Stimulated activated CD4-positive, alpha-beta T cell treated with anti-CD3 and anti-CD28 coated beads, Interleukin-4, amount 100 ng/mL, for 24 hours (primary cell): Measurements from ENCODE around the gene DNM2.

Source experiments
- DNase-seq: peaks from one replicate; pipeline ENCODE4 v3.0.0-alpha.2; 2020

Gene DNM2

DNA sequence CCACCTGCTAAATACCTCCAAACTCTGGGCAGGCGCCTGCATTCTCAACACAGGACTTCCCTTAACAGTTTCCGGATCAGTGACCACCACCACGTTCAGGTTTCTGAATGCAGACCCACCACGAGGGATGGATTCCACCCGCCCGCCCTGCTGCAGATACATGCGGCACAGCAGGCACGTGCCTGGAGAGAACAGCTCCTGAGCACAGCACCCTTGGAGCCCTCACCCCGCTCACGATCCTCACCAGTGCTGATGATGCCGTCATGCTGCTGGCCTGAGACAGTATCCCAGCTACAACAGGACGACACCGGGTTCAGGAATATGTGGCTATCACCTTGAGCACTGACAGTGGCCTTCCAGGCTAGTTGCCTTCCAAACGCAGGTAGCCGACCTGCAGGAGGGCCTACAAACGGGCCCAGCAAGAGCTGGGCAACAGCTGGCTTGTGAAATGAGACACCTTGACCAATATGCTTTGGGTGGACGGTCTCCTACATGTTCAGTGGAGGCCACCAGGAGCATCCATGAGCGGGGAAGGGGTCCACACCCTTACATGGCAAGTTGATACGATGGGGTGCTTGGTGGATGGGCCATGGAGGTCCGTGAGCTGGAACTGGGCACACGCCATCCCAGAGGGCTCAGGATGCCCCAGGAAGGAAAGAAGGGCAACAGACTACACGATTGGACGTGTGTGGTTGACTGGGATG lies 26.5 kb upstream of the DNM2 start:
- no peak for DNase-seq

- DNase-seq: no peak
Observed at GRCh38 chr19:10691883-10692282, 26.0 kb upstream of the DNM2 start.

DNA sequence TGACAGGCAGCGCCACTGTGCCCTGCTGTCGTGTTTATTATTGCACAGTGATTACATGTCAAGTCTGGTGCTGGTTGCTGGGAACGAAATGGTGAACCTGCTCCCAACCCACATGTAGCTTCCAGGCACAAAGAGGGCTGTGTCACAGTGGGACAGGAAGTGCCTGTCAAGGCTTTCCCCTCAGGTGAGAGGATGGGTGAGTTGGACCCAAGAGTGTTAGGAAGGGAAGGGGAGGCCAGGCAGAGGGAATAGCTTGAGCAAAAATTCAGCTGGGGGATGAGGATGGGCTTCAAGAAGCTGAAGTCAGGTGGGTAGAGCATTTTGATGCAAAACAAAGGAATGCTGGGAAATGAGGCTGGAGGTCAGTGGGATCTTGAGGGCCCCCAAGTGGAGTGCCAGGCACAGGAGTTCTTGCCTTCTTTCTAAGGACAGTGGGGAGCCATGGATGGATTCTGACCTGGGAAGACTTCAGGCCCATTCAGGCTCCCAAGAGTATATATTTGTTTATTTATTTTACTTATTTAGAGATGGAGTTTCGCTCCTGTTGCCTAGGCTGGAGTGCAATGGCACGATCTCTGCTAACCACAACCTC lies 25.1 kb upstream of the DNM2 start:
- DNase-seq: no peak

GRCh38 chr19:10694706-10695307 lies 23.1 kb upstream of the DNM2 start:
- DNase-seq: no peak

DNA sequence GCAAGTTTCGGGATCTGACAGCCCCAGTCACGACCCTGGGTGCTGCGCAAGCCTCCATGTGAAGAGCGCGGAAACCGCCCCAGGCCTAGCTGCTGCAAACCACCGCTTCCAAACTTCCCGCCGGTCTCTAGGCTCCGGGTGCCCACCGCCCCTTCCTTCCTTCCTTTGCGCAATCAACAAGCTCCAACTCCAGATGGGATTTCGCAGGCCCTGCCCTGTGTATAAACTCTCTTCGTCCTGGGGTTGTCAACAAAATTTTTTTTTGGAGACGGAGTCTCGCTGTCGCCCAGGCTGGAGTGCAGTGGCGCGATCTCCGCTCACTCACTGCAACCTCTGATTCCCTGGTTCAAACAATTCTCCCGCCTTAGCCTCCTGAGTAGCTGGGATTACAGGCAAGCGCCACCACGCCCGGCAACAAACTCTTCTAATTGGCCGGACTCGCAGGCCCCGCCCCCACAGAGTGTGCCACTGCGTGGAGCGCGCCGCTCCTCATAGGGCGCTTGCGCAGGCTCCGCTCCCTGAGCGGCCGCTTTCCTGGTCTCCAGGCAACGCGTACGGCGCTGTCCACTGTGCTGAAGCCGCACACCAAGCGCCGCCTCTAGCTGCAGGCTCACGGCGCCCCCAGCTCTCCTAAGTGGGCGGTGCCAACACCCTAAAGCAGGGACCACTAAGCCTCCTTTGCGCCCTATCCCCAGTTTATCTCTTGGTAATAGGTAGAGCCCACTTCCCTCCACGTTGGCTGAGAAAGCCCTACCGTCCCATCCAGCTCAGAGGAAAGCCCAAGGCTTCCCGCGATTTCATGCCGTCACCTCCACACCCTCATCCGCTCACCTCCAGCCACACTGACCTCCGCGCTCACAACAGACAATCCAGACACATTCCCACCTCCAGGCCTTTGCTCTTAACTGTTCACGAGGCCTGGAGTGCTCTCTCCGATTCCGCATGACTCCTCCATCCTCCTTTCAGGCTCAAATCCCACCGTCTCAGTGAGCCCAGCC lies 22.2 kb upstream of the DNM2 start:
- peak; percentile 89 for DNase-seq

- DNase-seq: peak; percentile 79
Observed at GRCh38 chr19:10699650-10700335, 18.1 kb upstream of the DNM2 start.

- DNase-seq: peak; percentile 17
Observed at GRCh38 chr19:10701955-10702525, 15.8 kb upstream of the DNM2 start.

- no peak for DNase-seq
Observed at GRCh38 chr19:10706990-10707389, 10.9 kb upstream of the DNM2 start.

DNA sequence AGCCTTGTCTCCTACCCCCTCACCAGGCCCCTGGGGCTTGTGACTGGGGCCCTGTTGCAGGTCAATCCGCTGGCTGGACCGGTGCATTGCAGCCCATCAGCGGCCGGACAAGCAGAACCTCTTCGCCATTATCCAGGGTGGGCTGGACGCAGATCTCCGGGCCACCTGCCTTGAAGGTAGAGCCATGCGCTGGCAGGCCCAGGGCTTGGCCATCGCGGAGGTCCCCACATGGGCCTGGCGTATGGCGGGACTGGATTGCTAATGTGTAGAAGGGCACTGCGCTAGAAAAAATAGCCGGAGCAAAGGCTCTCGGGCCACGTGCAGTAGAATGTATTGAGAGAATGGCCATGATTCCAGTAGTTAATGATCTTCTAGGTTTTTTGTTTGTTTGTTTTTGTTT lies 10.4 kb upstream of the DNM2 start:
- DNase-seq: no peak

GRCh38 chr19:10708291-10708690 lies 9.6 kb upstream of the DNM2 start:
- DNase-seq: no peak

GRCh38 chr19:10712045-10712444 lies 5.8 kb upstream of the DNM2 start:
- DNase-seq: no peak

- DNase-seq: no peak
Observed at GRCh38 chr19:10712754-10713153, 5.1 kb upstream of the DNM2 start.

DNA sequence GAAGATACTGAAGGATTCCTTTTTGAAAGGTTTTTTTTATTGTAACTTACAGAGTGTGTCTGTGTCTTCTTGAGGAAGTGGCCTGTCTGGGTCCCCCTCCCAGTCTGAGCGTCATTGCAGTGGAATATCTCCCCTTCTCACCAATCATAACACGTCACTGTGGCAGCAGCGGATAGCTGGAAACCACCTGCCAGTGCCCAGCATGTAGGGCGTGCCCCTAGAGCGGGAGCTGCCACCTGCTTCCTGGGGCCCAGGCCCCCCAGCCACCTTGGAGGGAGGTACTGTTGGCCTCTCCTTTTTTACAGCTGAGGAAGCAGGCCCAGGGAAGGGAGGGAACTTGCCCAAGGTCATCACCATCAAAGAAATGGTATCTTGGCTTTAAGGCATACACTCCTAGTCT lies 4.6 kb upstream of the DNM2 start:
- no peak for DNase-seq

GRCh38 chr19:10717054-10717355 lies 874 bp upstream of the DNM2 start:
- no peak for DNase-seq

DNA sequence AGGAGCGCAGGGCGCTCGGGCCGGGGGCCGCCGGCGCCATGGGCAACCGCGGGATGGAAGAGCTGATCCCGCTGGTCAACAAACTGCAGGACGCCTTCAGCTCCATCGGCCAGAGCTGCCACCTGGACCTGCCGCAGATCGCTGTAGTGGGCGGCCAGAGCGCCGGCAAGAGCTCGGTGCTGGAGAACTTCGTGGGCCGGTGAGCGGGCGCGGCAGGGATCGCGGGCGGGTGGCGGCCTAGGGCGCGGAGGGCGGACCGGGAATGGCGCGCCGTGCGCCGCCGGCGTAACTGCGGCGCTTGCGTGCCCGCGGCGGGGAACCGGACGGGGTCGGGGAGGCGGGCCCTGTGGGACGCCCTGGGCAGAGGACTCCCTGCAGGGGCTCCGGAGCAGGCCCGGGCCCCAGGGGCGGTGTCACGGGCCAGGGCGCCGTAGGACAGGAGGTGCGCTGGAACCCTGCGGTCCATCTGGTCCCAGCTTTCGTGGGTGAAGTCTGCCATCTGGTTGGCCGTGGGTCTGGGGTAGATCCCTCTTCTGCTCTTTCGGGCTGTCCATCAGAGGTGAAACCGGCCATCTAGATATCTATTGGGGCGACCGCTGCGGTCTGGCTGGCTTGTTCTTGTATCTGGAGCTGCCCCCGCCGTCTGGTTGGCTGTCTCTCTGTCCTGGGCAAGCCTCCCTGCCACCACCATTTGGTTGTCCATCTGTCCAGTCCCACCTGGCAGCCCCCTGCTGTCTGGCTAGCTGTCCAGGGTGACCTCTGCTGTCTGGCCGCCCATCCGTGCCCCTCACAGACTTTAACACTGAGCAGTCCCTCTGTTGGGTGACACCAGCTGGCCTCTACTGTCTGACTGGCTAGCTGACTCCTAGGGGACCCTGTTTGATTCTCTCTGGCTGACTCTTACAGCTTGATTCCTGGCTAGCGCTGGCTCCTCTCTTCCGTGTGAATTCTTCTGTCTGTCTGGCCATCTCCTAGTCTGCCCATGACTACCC lies 622 bp downstream of the DNM2 start:
- peak; percentile 59 for DNase-seq

DNA sequence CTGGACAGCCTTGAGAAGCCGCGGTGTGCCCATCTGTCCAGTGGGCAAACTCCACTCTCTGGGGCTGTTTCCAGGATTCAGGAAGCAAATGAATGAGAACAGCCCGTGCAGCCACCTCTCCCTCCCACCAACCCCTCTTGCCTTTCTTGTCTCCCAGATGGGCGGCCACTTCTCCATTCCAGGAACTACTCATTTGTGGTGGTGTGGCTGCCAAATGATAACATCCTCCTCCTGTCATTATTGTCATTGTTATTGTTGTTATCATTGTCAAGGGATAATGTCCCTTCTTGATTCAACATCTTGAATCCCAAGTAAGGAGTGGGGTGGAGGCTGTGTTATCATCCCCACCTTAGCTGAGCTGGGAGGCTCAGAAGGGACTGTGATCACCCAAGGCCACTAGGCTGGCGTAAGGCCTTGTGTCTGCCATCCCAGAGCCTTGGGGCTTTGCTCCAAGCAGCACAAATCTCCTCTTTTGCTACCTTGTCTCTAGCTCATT lies 1.6 kb downstream of the DNM2 start:
- DNase-seq: no peak

DNA sequence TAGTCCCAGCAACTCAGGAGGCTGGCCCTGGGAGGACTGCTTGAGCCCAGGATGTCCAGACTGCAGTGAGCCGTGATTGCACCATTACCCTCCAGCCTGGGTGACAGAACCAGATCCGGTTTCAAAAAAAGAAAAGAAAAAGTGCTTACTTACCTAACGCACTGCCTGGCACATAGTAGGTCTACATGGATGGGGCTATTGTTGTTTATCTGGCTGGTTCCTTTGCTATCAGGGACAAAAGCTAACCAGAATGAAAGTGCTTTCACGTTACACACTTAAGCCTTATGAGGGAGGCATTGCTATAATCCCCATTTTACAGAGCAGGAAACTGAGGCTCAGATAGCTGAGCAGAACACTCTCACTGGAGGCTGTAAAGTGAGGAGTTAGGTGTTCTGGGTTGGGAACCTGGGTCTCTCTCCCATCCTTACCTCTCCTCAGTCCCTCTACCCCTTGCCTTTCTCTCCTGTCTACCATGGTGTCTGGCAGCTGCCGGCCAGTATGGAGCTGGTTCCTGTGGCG lies 2.8 kb downstream of the DNM2 start:
- DNase-seq: no peak

DNA sequence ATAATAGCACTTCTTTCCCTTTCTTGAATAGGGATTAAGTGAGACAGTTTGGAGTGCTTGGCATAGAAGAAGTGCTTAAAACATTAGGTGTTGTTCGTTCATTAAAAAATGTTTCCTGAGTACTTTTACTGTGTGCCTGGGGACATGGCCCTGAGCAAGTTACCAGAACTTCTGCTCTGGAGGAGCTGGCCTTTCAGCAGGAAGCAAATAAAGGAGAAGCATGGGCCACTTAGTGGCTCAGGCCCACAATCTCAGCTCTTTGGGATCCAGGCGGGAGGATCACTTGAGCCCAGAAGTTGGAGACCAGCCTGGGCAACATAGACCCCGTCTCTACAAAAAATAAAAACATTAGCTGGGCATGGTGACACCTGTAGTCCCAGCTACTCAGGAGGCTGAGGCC lies 5.7 kb downstream of the DNM2 start:
- no peak for DNase-seq

DNA sequence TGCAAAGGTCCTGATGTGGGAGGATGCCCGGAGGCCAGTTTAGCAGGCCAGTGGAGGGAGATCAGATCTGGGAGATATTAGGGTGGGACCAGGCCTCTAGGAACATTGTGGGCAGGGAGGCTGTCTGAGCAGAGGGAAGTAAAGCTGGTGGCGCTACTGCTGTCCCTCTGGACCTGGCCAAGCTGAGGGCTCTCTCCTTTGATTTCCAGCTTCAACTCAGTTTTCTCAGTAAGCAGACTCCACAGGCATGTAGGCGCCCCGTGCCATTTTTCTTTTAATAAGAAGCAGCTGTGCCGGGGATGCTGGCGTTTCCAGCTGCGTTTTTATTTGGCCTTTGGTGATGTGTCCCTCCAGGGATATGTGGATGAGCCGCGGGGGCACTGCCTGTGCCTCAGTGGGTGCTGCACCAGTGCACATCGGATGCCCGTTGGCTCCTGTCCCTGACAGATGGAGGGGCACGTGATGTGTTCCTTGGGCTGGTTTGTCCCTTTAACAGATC lies 6.7 kb downstream of the DNM2 start:
- no peak for DNase-seq

GRCh38 chr19:10725415-10725814 lies 7.5 kb downstream of the DNM2 start:
- no peak for DNase-seq

DNA sequence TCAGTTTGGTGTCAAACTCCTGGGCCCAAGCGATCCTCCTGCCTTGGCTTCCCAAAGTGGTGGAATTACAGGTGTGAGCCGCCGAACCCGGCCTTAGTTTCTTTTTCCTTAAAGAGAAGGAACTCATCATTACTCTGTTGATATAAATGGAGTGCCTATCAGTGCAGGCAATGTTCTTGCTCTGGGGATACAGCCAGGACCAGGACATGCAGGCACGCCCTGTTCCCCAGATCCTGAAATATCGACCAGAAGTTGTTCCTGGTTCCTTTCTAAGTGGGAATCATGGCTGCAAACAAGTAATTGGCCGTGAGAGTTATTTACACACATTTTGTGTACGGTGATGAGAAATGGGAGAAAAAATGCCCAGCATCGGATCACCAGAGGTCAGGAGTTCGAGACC lies 8.4 kb downstream of the DNM2 start:
- DNase-seq: no peak
